HUDEP-2 (cell line): ENCODE data around the gene SLC35F4.
A peak's percentile ranks its signal among the peaks of the same experiment; 100 is the strongest.
"Not testable (repeated sequence)": the region's sequence is repeated elsewhere in the genome, so short reads cannot be mapped to it uniquely, and the experiment has no call there.

Experiments
- DNase-seq, 76 experiments: peaks; one replicate each; lab custom pipeline; 2025; ENCODE audit not compliant: unreplicated experiment in 76 of 76; lab: John Stamatoyannopoulos, UW

The SLC35F4 gene

GRCh38 chr14:57865403-57866198, at the start of gene SLC35F4:
Gene SLC35F4 (minus strand): TSS chr14:57866092.
- peak in 1 of 76 experiments; percentile 1 for DNase-seq

DNA sequence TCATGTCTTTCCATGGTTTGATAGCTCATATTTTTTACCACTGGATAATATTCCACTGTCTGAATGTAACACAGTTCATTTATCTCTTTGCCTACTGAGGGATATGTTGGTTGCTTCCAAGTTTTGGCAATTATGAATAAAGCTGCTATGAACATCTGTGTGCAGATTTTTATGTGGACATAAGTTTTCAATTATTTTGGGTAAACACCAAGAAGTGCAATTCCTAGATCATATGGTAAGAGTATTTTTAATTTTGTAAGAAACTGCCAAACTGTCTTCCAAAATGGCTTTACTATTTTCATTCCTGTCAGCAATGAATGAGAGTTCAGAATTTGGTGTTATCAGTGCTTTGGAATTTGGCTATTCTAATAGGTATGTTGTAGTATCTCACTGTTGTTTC, 43.7 kb upstream of the SLC35F4 start:
- no peak for DNase-seq

DNA sequence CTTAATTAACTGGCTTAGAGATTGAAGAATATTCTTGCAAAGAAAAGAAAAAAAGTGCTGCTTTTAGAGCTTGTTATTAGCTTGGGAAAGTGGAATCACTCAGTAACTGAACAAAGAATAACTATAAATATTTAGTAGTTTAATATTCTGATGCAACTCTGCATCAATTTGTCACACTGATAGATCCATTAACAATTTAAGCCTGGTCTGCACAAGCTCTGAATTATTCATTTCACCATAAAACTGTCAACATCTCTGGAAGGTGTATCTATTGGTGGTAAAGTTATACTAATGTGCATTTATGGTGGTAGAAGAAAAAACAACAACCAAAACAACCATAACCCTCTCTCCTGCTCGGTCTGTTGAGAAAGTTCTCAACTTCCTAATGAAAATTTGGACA, 38.1 kb upstream of the SLC35F4 start:
- no peak for DNase-seq

DNA sequence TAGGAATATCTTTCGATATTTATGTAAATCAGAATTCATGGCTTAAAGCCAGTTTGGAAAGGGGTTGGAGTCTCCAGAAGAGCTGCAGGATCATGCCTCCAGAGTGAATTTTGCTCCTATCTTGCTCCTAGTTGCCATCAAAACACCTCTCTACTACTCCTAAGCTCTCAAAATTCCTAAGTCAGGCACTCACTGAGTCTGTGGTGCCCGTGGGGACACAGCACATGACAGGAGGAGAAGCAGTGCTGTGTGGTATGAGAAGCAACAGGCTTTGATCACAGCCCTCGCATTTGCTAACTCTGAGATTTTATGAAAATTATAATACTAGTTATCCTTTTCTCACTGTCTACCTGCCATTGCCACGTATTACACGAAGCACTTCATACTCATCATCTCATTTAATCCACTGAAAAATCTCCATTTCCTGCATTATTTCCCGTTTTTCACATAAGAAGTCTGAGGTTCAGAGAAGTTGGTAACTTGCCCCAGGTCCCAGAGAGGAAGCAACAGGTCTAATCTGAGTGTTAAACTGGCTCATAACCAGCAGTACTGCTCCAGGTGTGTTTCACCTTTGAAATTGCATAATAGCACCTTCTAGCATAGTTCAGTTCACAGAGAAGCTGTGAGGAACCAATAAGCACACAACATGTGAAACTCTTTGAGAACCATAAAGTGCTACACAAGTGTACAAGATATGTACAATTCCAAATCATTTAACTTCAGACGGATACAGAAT, 33.1 kb upstream of the SLC35F4 start:
- DNase-seq = no peak

DNA sequence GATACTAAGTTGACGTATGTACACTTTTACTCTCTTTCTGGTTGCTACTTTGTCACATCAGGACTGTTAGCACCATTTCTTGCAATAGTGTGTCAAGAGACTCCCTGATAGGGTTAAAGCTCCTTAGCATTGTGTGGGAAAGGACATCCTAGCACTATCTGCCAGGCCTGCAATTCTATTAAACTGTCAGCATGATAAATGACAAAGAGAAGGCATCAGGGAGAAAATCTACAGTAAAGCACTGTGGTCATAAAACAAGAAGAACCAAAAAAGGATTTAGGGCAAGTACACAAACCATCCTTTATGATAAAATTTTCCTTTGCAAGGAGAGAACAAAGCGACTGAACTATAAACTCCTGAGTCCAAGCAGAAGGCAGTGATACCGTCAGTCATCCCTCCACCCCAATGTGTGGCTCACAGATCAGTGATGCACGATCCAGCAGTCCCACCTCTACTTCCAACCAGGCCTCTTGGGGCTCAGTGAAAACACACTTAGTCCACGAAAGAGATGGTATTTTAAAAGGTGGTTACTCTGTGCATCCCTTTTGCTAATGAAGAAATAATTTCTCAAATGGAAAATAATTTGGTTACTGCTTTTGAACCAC, 31.4 kb upstream of the SLC35F4 start:
- no peak for DNase-seq

DNA sequence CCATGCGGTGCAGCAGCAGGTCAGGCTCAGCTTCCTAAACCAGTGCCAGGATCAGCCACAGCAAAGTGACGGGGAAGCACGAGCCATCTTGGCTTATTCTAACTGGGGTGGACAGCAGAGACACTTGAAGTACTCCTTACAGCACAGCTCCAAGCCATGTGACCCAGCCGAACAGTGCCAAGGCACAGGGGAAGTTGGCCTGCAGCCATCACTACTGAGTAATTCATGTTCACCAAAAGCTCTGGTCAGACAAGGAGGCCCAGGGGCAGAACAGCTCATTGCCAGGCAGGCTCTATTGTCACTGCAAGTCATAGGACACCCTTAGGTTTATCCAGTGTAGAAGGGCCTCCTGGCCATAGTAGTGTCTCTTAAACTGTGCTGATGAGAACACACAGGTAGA, 23.4 kb upstream of the SLC35F4 start:
- peak in 60 of 76 experiments; percentile 1 to 86 (median 48) for DNase-seq

DNA sequence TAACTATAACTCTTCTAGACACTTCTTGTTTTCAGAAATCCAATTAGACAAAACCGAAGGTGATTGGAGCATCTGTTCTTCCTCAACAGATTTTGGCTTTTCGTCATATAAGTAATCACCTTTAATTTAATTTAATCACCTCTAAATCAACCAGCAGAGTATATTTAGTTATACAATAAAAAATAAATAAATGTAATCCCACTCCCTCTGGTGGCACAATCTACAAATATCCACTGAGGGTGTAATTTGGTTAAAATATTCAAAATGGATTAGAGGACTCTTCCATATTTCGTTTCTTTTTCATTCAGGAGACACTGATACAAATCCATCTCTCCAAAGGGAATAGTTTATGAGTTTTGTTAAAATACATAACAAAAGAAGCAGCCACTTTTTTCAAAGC, 18.3 kb upstream of the SLC35F4 start:
- no peak for DNase-seq

GRCh38 chr14:57883061-57883460, 17.2 kb upstream of the SLC35F4 start:
- DNase-seq = no peak

- no peak for DNase-seq
Measured at GRCh38 chr14:57879516-57879915, 13.6 kb upstream of the SLC35F4 start.

- DNase-seq = no peak
Measured at GRCh38 chr14:57875985-57876384, 10.1 kb upstream of the SLC35F4 start.

- no peak for DNase-seq
Measured at GRCh38 chr14:57875296-57875695, 9.4 kb upstream of the SLC35F4 start.

GRCh38 chr14:57871459-57872080, 5.7 kb upstream of the SLC35F4 start:
- DNase-seq = peak in 29 of 76 experiments; percentile 1 to 48 (median 10)

DNA sequence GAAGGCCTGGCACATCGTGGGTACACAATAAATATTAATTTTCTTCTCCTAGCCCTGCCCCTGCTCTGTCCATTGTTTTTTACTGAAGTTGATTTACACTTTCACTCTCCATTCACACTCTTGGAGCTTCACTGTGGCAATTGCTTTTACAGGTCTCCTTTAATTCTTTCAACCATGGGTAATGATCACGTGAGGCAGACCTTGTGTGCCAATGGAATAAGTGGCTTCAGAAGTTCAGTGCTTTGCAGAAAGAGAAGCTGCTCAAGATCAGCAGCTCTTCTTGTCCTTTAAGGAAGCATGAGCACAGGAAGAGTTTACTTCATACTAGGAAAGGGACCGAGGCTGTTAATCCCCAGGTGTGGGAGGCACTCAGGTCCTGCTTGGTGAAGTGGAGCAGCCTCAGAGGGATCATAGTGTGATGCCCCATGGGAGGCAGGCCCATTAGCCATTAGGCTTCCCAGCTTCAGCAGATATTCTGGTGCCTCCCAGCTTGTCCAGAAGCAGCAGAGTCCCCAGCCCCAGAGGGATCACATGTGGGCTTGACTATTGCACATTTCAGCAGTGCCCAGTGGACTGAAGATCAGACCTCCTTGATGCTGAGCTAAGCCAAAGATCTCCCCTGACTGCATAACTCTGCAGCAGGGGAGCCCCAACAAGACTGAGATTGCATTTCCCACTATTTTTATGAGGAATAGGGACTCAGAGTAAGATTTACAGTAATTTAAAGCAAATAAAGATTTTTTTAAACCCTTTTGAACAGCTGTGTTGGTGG, 5.0 kb upstream of the SLC35F4 start:
- DNase-seq = no peak

GRCh38 chr14:57869617-57870016, 3.7 kb upstream of the SLC35F4 start:
- DNase-seq = no peak

DNA sequence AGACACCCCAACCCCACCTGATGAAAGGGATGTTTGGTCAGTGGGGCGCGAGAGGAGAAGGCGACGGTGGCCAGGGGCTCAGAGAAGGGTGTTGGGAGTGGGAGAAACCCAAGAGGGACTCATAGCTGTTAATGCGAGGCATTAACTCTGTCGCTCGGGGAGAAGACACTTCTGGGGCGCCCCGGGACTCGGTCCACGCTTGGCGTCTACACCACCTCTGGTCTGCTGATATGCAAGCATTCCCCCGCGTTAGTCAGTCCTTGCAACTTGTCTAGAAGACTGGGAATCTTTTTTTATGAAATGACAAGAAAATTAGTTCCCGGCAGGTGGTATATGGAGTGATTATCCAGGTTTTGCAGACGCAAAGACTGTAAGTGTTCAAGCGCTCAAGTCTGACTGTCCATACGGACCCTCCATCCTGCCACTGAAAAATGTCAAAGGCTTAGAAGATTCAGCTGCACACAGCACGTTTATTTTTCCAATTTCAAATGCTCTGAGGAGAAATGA, 360 bp upstream of the SLC35F4 start:
- DNase-seq = no peak

- no peak for DNase-seq
Measured at GRCh38 chr14:57865066-57865402, 858 bp downstream of the SLC35F4 start.

GRCh38 chr14:57864659-57865058, 1.2 kb downstream of the SLC35F4 start:
- no peak for DNase-seq

GRCh38 chr14:57863471-57863870, 2.4 kb downstream of the SLC35F4 start:
- DNase-seq = no peak

GRCh38 chr14:57855666-57856065, 10.2 kb downstream of the SLC35F4 start:
- not testable (repeated sequence) for DNase-seq

DNA sequence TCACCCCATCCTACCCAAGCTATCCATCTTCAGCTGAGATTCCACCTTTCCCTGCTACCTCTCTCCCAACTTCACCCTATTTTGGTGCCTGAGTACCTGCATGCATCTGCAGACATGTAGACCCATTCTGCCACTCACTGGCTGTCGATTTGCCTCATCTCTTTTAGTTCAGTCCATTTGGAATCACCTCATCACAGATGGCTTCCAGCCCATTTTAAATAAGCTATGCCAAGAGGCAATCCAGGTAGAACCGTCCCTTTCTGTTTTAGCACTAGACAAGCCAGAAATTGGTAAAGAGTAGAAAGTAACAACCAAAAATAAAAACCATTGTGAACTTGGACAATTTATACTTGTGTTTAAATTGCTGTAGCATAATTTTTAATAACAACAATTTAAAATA, 11.3 kb downstream of the SLC35F4 start:
- DNase-seq = no peak
